Prostate gland (tissue), 2 donors: ENCODE measurements around the gene CD164L2. TPM values are rescaled to one million over a fixed set of nuclear protein-coding genes. Genes with fewer than 3 reads are reported as not detected.

ENCODE experiments used
- DNase-seq: peaks from one replicate; pipeline ENCODE4 v3.0.0-alpha.2; 2019; ENCODE audit warnings: low spot score
- H3K27ac ChIP-seq, 2 donors: fragments of 200-600 bp; sonication (generic); 2 replicates each; pipeline ENCODE4 v1.5.1; 2017 to 2019
- H3K27me3 ChIP-seq: fragments of 200-600 bp; sonication (generic); replicated peaks from 2 replicates; pipeline ENCODE4 v1.5.1; 2019; ENCODE audit not compliant: insufficient read depth
- H3K36me3 ChIP-seq, 2 donors: fragments of 200-600 bp; sonication (generic); 1 replicate in 1 of 2; 2 replicates in 1 of 2; pipeline versions ENCODE4 v1.5.1 to v1.8.1; 2017 to 2019
- H3K4me1 ChIP-seq: fragments of 200-600 bp; sonication (generic); replicated peaks from 2 replicates; pipeline ENCODE4 v1.5.1; 2019
- H3K4me3 ChIP-seq, 2 donors: fragments of 200-600 bp; sonication (generic); 2 replicates each; pipeline ENCODE4 v1.5.1; 2017 to 2019
- H3K9me3 ChIP-seq: fragments of 200-600 bp; sonication (generic); 2 replicates; pipeline ENCODE4 v1.5.1; 2017
- CTCF ChIP-seq, 4 experiments: fragments of 200-600 bp in 2 of 4; fragments of 450-650 bp in 2 of 4; sonication (generic) in 2 of 4; IDR thresholded peaks; 1 replicate in 3 of 4; 2 replicates in 1 of 4; pipeline ENCODE4 v1.5.1; 2016 to 2019; ENCODE audit warnings: antibody characterized with exemption in 4 of 4, mild to moderate bottlenecking in 2 of 4, moderate library complexity in 2 of 4
- POLR2A ChIP-seq: fragments of 450-650 bp; IDR thresholded peaks from one replicate; pipeline ENCODE4 v1.6.1; 2016; ENCODE audit warnings: antibody characterized with exemption, mild to moderate bottlenecking
- POLR2AphosphoS5 ChIP-seq: sonication (generic); formaldehyde crosslinking; IDR thresholded peaks from one replicate; pipeline ENCODE4 v1.6.1; 2017; ENCODE audit warnings: antibody characterized with exemption
- WGBS: methylation state at CpG from one replicate; pipeline ENCODE4 v1.1.5; 2018; 5-methylcytosine and 5-hydroxymethylcytosine counted together
- intact Hi-C: fragments of 100-400 bp; cut with DNase I; formaldehyde crosslinking; loops from one replicate; pipeline ENCODE4 v1.14.2; 2022
- total RNA-seq, 2 donors: library from RNA; depleted of rRNA; stranded (reverse); fragments of >200 nt; gene quantifications; one replicate each; pipeline ENCODE4 v1.1.0, GENCODE V29; 2016

The CD164L2 gene
- total RNA-seq, 2 donors from 2014 or later, result 1.8 to 3.6 TPM

- peaks cover 0 to 4% of the 10 kb centered on the region in 2 donors for H3K36me3 ChIP-seq
- H3K27me3 ChIP-seq, result no peaks in the 10 kb centered on the region
- intact Hi-C loops, result loop anchor here (5.0 kb wide), 2 partner anchors 75 to 185 kb away; partner anchors contain the start of genes AHDC1 and WASF2
- DNase-seq, result no peak
- H3K9me3 ChIP-seq, result no peaks in the 10 kb centered on the region
- WGBS, result 83% methylated on average over 3 of the region's 3 CpGs
- H3K4me1 ChIP-seq, result peaks cover 11% of the 10 kb centered on the region
- peak overlapping the region; percentile 64 to 68 for H3K27ac ChIP-seq
- TF ChIP-seq POLR2A (no peak), POLR2AphosphoS5 (no peak), CTCF (IDR thresholded peaks at IDR 0.05) (no peak)
- no peak overlapping the region for H3K4me3 ChIP-seq
These were observed 34.6 kb upstream of the CD164L2 start for GRCh38 chr1:27417713-27418112.

- Histone ChIP-seq H3K4me1 (peaks cover 11% of the 10 kb centered on the region), H3K27ac (peak overlapping the region; percentile 64 to 68), H3K27me3 (no peaks in the 10 kb centered on the region), H3K9me3 (no peaks in the 10 kb centered on the region), H3K36me3 (peaks cover 4 to 5% of the 10 kb centered on the region in 2 donors), H3K4me3 (no peak overlapping the region)
- WGBS, result 78% methylated on average over 3 of the region's 3 CpGs
- intact Hi-C loops, result loop anchor here (5.0 kb wide), 2 partner anchors 76 to 186 kb away; partner anchors contain the start of genes AHDC1 and WASF2
- DNase-seq, result no peak
- TF ChIP-seq POLR2A (no peak), POLR2AphosphoS5 (peak; percentile 57), CTCF (IDR thresholded peaks at IDR 0.05) (peak in 3 of 4 experiments; percentile 41 to 68 (median 63))
These were observed 33.4 kb upstream of the CD164L2 start for GRCh38 chr1:27416387-27417111.

- intact Hi-C loops, result no loop called here
- DNase-seq, result no peak
- Histone ChIP-seq H3K36me3 (peaks cover 4 to 12% of the 10 kb centered on the region in 2 donors), H3K27me3 (no peaks in the 10 kb centered on the region), H3K27ac (peak overlapping the region; percentile 15 to 44), H3K4me3 (no peak overlapping the region), H3K4me1 (peaks cover 9% of the 10 kb centered on the region), H3K9me3 (no peaks in the 10 kb centered on the region)
- 95% methylated on average over 1 of the region's 1 CpG for WGBS
- no peak for TF ChIP-seq CTCF (IDR thresholded peaks at IDR 0.05)
- no peak for TF ChIP-seq POLR2A
- no peak for TF ChIP-seq POLR2AphosphoS5
These were observed 31.0 kb upstream of the CD164L2 start for GRCh38 chr1:27414091-27414490.

GRCh38 chr1:27413004-27413403 lies 29.9 kb upstream of the CD164L2 start:
- H3K4me3 ChIP-seq, result no peak overlapping the region
- H3K27ac ChIP-seq, result peak overlapping the region in 1 of 2 donors; percentile 44
- no peak for TF ChIP-seq POLR2A
- TF ChIP-seq CTCF (IDR thresholded peaks at IDR 0.05), result no peak
- peak; percentile 66 for TF ChIP-seq POLR2AphosphoS5
- no peaks in the 10 kb centered on the region for H3K9me3 ChIP-seq
- H3K36me3 ChIP-seq, result peaks cover 9 to 12% of the 10 kb centered on the region in 2 donors
- peak; percentile 46 for DNase-seq
- no peaks in the 10 kb centered on the region for H3K27me3 ChIP-seq
- no peaks in the 10 kb centered on the region for H3K4me1 ChIP-seq
- 54% methylated on average over 4 of the region's 4 CpGs for WGBS
- intact Hi-C loops, result no loop called here

GRCh38 chr1:27412502-27412901 lies 29.4 kb upstream of the CD164L2 start:
- intact Hi-C loops, result no loop called here
- Histone ChIP-seq H3K4me1 (no peaks in the 10 kb centered on the region), H3K4me3 (no peak overlapping the region), H3K27me3 (no peaks in the 10 kb centered on the region), H3K27ac (no peak overlapping the region), H3K9me3 (no peaks in the 10 kb centered on the region), H3K36me3 (peaks cover 10 to 12% of the 10 kb centered on the region in 2 donors)
- no peak for DNase-seq
- 84% methylated on average over 4 of the region's 4 CpGs for WGBS
- no peak for TF ChIP-seq POLR2AphosphoS5
- TF ChIP-seq POLR2A, result no peak
